ENCODE results near the gene METTL21C.

METTL21C gene

GRCh38 chr13:102697929-102698648, 3.2 kb upstream of the METTL21C start:
- DNase-seq (ENCODE audit: low read depth), result no peak

- DNase-seq (ENCODE audit: low read depth), result no peak
Observed at GRCh38 chr13:102697264-102697663, 2.4 kb upstream of the METTL21C start.

- no peak for DNase-seq (ENCODE audit: low read depth)
Observed at GRCh38 chr13:102696465-102696864, 1.6 kb upstream of the METTL21C start.

- no peak for DNase-seq (ENCODE audit: low read depth)
Observed at GRCh38 chr13:102693776-102694175, 1.1 kb downstream of the METTL21C start.

- DNase-seq (ENCODE audit: low read depth), result no peak
Observed at GRCh38 chr13:102693250-102693649, 1.6 kb downstream of the METTL21C start.

GRCh38 chr13:102692491-102692826, 2.4 kb downstream of the METTL21C start:
- no peak for DNase-seq (ENCODE audit: low read depth)

GRCh38 chr13:102690883-102691282, 4.0 kb downstream of the METTL21C start:
- no peak for DNase-seq (ENCODE audit: low read depth)

GRCh38 chr13:102688306-102688973, 6.4 kb downstream of the METTL21C start:
- DNase-seq (ENCODE audit: low read depth), result no peak

- DNase-seq (ENCODE audit: low read depth), result no peak
Observed at GRCh38 chr13:102687520-102687919, 7.3 kb downstream of the METTL21C start.

- DNase-seq (ENCODE audit: low read depth), result no peak
Observed at GRCh38 chr13:102686024-102686423, 8.8 kb downstream of the METTL21C start.

- DNase-seq (ENCODE audit: low read depth), result no peak
Observed at GRCh38 chr13:102683637-102684036, 11.2 kb downstream of the METTL21C start.

- no peak for DNase-seq (ENCODE audit: low read depth)
Observed at GRCh38 chr13:102682727-102683126, 12.1 kb downstream of the METTL21C start.

GRCh38 chr13:102682211-102682610, 12.6 kb downstream of the METTL21C start:
- DNase-seq (ENCODE audit: low read depth), result no peak

GRCh38 chr13:102680842-102681740, 13.8 kb downstream of the METTL21C start:
- no peak for DNase-seq (ENCODE audit: low read depth)

- DNase-seq (ENCODE audit: low read depth), result no peak
Observed at GRCh38 chr13:102680133-102680717, 14.6 kb downstream of the METTL21C start.

- DNase-seq (ENCODE audit: low read depth), result no peak
Observed at GRCh38 chr13:102679449-102680132, 15.3 kb downstream of the METTL21C start.

GRCh38 chr13:102678339-102679107, 16.3 kb downstream of the METTL21C start:
- no peak for DNase-seq (ENCODE audit: low read depth)

- no peak for DNase-seq (ENCODE audit: low read depth)
Observed at GRCh38 chr13:102677122-102677521, 17.7 kb downstream of the METTL21C start.

- DNase-seq (ENCODE audit: low read depth), result no peak
Observed at GRCh38 chr13:102675115-102675514, 19.7 kb downstream of the METTL21C start.

- no peak for DNase-seq (ENCODE audit: low read depth)
Observed at GRCh38 chr13:102670130-102670529, 24.7 kb downstream of the METTL21C start.

- no peak for DNase-seq (ENCODE audit: low read depth)
Observed at GRCh38 chr13:102667911-102668310, 26.9 kb downstream of the METTL21C start.

Data from activated T-helper 9 cell treated with anti-CD3 and anti-CD28 coated beads, Interleukin-2, amount 50 U/mL, for 16 hours (primary cell).